Hepatocyte (in vitro differentiated cells): ENCODE results near the gene MPP3. TPM values are rescaled to one million over a fixed set of nuclear protein-coding genes. Genes with fewer than 3 reads are reported as not detected.
A peak's percentile ranks its signal among the peaks of the same experiment; 100 is the strongest.

Experiments used
- DNase-seq: peaks from one replicate; pipeline ENCODE4 v3.0.0-alpha.2; 2016; ENCODE audit warnings: low spot score
- H2AFZ ChIP-seq: fragments of 200-600 bp; sonication (generic); 2 replicates; pipeline ENCODE4 v1.6.0; 2016; ENCODE audit warnings: antibody characterized with exemption, mild to moderate bottlenecking
- H3K27ac ChIP-seq: fragments of 200-600 bp; sonication (generic); 2 replicates; pipeline ENCODE4 v1.5.1; 2016; ENCODE audit warnings: mild to moderate bottlenecking
- H3K27me3 ChIP-seq: fragments of 200-600 bp; sonication (generic); 2 replicates; pipeline ENCODE4 v1.6.1; 2016
- H3K36me3 ChIP-seq: fragments of 200-600 bp; sonication (generic); replicated peaks from 2 replicates; pipeline ENCODE4 v1.5.1; 2016; ENCODE audit warnings: low read depth; ENCODE audit not compliant: insufficient read depth
- H3K4me1 ChIP-seq: fragments of 200-600 bp; sonication (generic); 2 replicates; pipeline ENCODE4 v1.5.1; 2016; ENCODE audit warnings: mild to moderate bottlenecking, moderate library complexity; ENCODE audit not compliant: insufficient read depth
- H3K4me2 ChIP-seq: fragments of 200-600 bp; sonication (generic); 2 replicates; pipeline ENCODE4 v1.6.0; 2016
- H3K4me3 ChIP-seq: fragments of 200-600 bp; sonication (generic); 2 replicates; pipeline ENCODE4 v1.5.1; 2016; ENCODE audit warnings: mild to moderate bottlenecking
- H3K79me2 ChIP-seq: fragments of 200-600 bp; sonication (generic); 2 replicates; pipeline ENCODE4 v1.6.0; 2017; ENCODE audit warnings: mild to moderate bottlenecking
- H3K9me2 ChIP-seq: fragments of 200-600 bp; sonication (generic); replicated peaks from 2 replicates; pipeline ENCODE4 v1.6.0; 2017; ENCODE audit warnings: mild to moderate bottlenecking; ENCODE audit not compliant: insufficient read depth
- H3K9me3 ChIP-seq: fragments of 200-600 bp; sonication (generic); 2 replicates; pipeline ENCODE4 v1.5.1; 2016; ENCODE audit warnings: low read depth, mild to moderate bottlenecking
- H4K20me1 ChIP-seq: fragments of 200-600 bp; sonication (generic); 2 replicates; pipeline ENCODE4 v1.6.0; 2016; ENCODE audit warnings: mild to moderate bottlenecking; ENCODE audit not compliant: insufficient read depth, poor library complexity, severe bottlenecking
- CTCF ChIP-seq: fragments of 200-600 bp; sonication (generic); IDR thresholded peaks from 2 replicates; pipeline ENCODE4 v1.5.1; 2016; ENCODE audit warnings: antibody characterized with exemption, mild to moderate bottlenecking; ENCODE audit not compliant: poor library complexity
- EZH2 ChIP-seq: fragments of 200-600 bp; sonication (generic); IDR thresholded peaks from 2 replicates; pipeline ENCODE4 v1.6.1; 2016; ENCODE audit warnings: antibody characterized with exemption, mild to moderate bottlenecking, borderline replicate concordance
- EZH2phosphoT487 ChIP-seq: fragments of 200-600 bp; sonication (generic); IDR thresholded peaks from one replicate; pipeline ENCODE4 v1.6.1; 2018; ENCODE audit warnings: antibody characterized with exemption, mild to moderate bottlenecking, low read depth, moderate library complexity; ENCODE audit not compliant: unreplicated experiment, severe bottlenecking
- WGBS: methylation state at CpG from one replicate; pipeline ENCODE4 v1.1.6; 2016; ENCODE audit warnings: low lambda C conversion rate; ENCODE audit errors: missing lambda C conversion rate; 5-methylcytosine and 5-hydroxymethylcytosine counted together
- polyA plus RNA-seq: library from polyadenylated mRNA; unstranded; fragments of >200 nt; fragmentation: Nextera tagmentation; extraction: Ambion mirVana; gene quantifications from 2 replicates; pipeline ENCODE4 v1.2.1, GENCODE V29; 2016
- total RNA-seq: library from RNA; depleted of rRNA; stranded (reverse); fragments of >200 nt; gene quantifications from 2 replicates; pipeline ENCODE4 v1.2.3, GENCODE V29; 2014

Gene MPP3
- total and polyA plus RNA-seq, 2 experiments from 2014 or later, result 3.2 to 5.1 TPM

GRCh38 chr17:43757171-43757660, 75.7 kb downstream of the MPP3 start:
- TF ChIP-seq EZH2phosphoT487, result no peak
- TF ChIP-seq EZH2, result no peak
- no peak for TF ChIP-seq CTCF
- H3K27ac ChIP-seq, result no peak overlapping the region
- no peaks in the 10 kb centered on the region for H3K9me2 ChIP-seq
- H3K27me3 ChIP-seq, result peaks cover 43% of the 10 kb centered on the region
- no peaks in the 10 kb centered on the region for H3K36me3 ChIP-seq
- no peak for DNase-seq
- H4K20me1 ChIP-seq, result no peaks in the 10 kb centered on the region
- no peaks in the 10 kb centered on the region for H3K79me2 ChIP-seq
- WGBS, result 85% methylated on average over 8 of the region's 8 CpGs
- no peak overlapping the region for H2AFZ ChIP-seq
- H3K4me1 ChIP-seq, result peaks cover 2% of the 10 kb centered on the region
- H3K4me2 ChIP-seq, result no peak overlapping the region
- no peaks in the 10 kb centered on the region for H3K9me3 ChIP-seq
- no peak overlapping the region for H3K4me3 ChIP-seq

GRCh38 chr17:43756201-43756600, 76.7 kb downstream of the MPP3 start:
- TF ChIP-seq CTCF (no peak), EZH2phosphoT487 (no peak), EZH2 (no peak)
- WGBS, result 79% methylated on average over 6 of the region's 6 CpGs
- Histone ChIP-seq H3K27ac (no peak overlapping the region), H3K4me2 (no peak overlapping the region), H3K79me2 (no peaks in the 10 kb centered on the region), H3K27me3 (peaks cover 49% of the 10 kb centered on the region), H3K4me1 (peaks cover 2% of the 10 kb centered on the region), H3K36me3 (no peaks in the 10 kb centered on the region), H3K4me3 (no peak overlapping the region), H3K9me2 (no peaks in the 10 kb centered on the region), H3K9me3 (no peaks in the 10 kb centered on the region), H2AFZ (no peak overlapping the region), H4K20me1 (no peaks in the 10 kb centered on the region)
- DNase-seq, result no peak

GRCh38 chr17:43755389-43755875, 77.5 kb downstream of the MPP3 start:
- peak; percentile 66 for DNase-seq
- Histone ChIP-seq H3K27ac (no peak overlapping the region), H3K27me3 (peaks cover 53% of the 10 kb centered on the region), H2AFZ (no peak overlapping the region), H3K9me2 (no peaks in the 10 kb centered on the region), H4K20me1 (no peaks in the 10 kb centered on the region), H3K4me3 (no peak overlapping the region), H3K36me3 (no peaks in the 10 kb centered on the region), H3K4me1 (peaks cover 2% of the 10 kb centered on the region), H3K79me2 (no peaks in the 10 kb centered on the region), H3K9me3 (no peaks in the 10 kb centered on the region), H3K4me2 (peak overlapping the region; percentile 70)
- TF ChIP-seq EZH2phosphoT487, result no peak
- no peak for TF ChIP-seq CTCF
- peak; percentile 74 for TF ChIP-seq EZH2
- WGBS, result 40% methylated on average over 39 of the region's 60 CpGs

- peaks cover 2% of the 10 kb centered on the region for H3K4me1 ChIP-seq
- no peaks in the 10 kb centered on the region for H3K9me3 ChIP-seq
- no peaks in the 10 kb centered on the region for H3K36me3 ChIP-seq
- no peaks in the 10 kb centered on the region for H3K9me2 ChIP-seq
- no peaks in the 10 kb centered on the region for H3K79me2 ChIP-seq
- peak overlapping the region; percentile 70 for H3K4me2 ChIP-seq
- no peak for DNase-seq
- TF ChIP-seq CTCF (no peak), EZH2phosphoT487 (no peak), EZH2 (no peak)
- no peak overlapping the region for H3K4me3 ChIP-seq
- H3K27ac ChIP-seq, result no peak overlapping the region
- WGBS, result 41% methylated on average over 15 of the region's 21 CpGs
- H3K27me3 ChIP-seq, result peaks cover 58% of the 10 kb centered on the region
- no peaks in the 10 kb centered on the region for H4K20me1 ChIP-seq
- H2AFZ ChIP-seq, result no peak overlapping the region
These were observed 78.0 kb downstream of the MPP3 start for GRCh38 chr17:43754947-43755346.
